ENCODE measurements around the gene GPR87. TPM values are rescaled to one million over a fixed set of nuclear protein-coding genes. Genes with fewer than 3 reads are reported as not detected.

Gene GPR87
- total RNA-seq, 1 experiment from 2014 or later, result not detected

DNA sequence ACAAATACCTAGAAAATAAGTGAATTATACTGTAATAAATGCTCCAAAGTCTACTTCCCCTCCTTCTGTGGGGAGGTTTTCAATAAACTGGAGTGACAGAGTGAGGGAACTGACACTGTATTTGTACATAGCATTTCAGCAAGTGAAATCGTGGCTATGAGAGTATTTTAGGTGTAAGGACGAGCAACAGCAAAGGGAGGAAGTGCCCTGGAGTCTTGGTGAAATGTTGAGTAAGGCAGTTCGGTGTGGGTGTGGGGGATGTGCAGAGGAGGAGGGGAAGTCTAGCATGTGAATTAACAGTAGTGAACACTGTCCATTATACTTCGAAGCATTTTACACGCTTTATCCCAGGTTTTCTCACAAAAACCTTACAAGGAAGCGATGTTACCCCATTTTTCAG lies 30.8 kb upstream of the GPR87 start:
- ATAC-seq (peak; percentile 53), DNase-seq (ENCODE audit: low spot score) (no peak)
- CTCF ChIA-PET, result no interaction called here
- H3K4me3 Mint-ChIP-seq, result no peak overlapping the region
- POLR2A ChIA-PET, result no interaction called here
- H3K4me1 Mint-ChIP-seq, result peaks cover 46% of the 10 kb centered on the region
- no peaks in the 10 kb centered on the region for H3K9me3 Mint-ChIP-seq
- no peaks in the 10 kb centered on the region for H3K36me3 Mint-ChIP-seq
- no peak for TF ChIP-seq GTF2I (CRISPR knock-in tag; conservative IDR thresholded peaks at IDR 0.05)
- no peak for TF ChIP-seq CBFB (CRISPR knock-in tag; IDR thresholded peaks at IDR 0.05; ENCODE audit: low read depth)
- TF ChIP-seq RORB (CRISPR knock-in tag; IDR thresholded peaks at IDR 0.05), result no peak
- TF ChIP-seq SOX15 (CRISPR knock-in tag; IDR thresholded peaks at IDR 0.05), result no peak
- TF ChIP-seq OVOL2 (CRISPR knock-in tag; IDR thresholded peaks at IDR 0.05; ENCODE audit: borderline replicate concordance), result no peak
- TF ChIP-seq, protein P1, sequence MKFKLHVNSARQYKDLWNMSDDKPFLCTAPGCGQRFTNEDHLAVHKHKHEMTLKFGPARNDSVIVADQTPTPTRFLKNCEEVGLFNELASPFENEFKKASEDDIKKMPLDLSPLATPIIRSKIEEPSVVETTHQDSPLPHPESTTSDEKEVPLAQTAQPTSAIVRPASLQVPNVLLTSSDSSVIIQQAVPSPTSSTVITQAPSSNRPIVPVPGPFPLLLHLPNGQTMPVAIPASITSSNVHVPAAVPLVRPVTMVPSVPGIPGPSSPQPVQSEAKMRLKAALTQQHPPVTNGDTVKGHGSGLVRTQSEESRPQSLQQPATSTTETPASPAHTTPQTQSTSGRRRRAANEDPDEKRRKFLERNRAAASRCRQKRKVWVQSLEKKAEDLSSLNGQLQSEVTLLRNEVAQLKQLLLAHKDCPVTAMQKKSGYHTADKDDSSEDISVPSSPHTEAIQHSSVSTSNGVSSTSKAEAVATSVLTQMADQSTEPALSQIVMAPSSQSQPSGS (CRISPR knock-in tag; IDR thresholded peaks at IDR 0.05; ENCODE audit: borderline replicate concordance, low read depth), result no peak
- no peak for TF ChIP-seq ZNF423 (CRISPR knock-in tag; IDR thresholded peaks at IDR 0.05)
- TF ChIP-seq SP1 (CRISPR knock-in tag; conservative IDR thresholded peaks at IDR 0.05), result no peak
- no peak for TF ChIP-seq MYBL2 (CRISPR knock-in tag; IDR thresholded peaks at IDR 0.05)
- peak overlapping the region; percentile 43; the same call in 1 of the 2 replicates for H3K27ac Mint-ChIP-seq
- no peaks in the 10 kb centered on the region for H3K27me3 Mint-ChIP-seq (ENCODE audit: low read depth)

DNA sequence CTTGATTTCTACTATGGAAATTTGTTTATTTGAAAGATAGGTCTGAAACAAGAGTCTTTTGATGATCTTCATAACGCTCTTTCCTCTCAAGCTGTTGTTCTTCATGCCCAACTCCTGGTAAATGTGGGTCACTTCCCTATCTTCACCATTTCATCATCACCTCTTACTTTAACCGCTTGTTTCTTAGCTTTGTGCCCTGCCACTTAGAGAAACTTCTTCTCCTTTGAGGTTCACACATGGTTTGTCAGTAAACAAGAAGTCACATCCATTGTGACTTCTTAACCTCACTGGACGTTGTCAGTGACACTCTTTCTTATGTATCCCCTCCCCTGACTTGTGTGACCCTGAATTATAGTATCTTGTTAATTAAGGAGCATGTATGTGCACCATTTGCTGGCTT lies 29.7 kb upstream of the GPR87 start:
- no peaks in the 10 kb centered on the region for H3K36me3 Mint-ChIP-seq
- TF ChIP-seq TP53 (CRISPR knock-in tag; IDR thresholded peaks at IDR 0.05) (no peak), TEAD4 (CRISPR knock-in tag; IDR thresholded peaks at IDR 0.05) (no peak), ATF1 (CRISPR knock-in tag; IDR thresholded peaks at IDR 0.05) (no peak)
- TF ChIP-seq, protein P2, sequence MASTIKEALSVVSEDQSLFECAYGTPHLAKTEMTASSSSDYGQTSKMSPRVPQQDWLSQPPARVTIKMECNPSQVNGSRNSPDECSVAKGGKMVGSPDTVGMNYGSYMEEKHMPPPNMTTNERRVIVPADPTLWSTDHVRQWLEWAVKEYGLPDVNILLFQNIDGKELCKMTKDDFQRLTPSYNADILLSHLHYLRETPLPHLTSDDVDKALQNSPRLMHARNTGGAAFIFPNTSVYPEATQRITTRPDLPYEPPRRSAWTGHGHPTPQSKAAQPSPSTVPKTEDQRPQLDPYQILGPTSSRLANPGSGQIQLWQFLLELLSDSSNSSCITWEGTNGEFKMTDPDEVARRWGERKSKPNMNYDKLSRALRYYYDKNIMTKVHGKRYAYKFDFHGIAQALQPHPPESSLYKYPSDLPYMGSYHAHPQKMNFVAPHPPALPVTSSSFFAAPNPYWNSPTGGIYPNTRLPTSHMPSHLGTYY (CRISPR knock-in tag; IDR thresholded peaks at IDR 0.05), result no peak
- no peak overlapping the region for H3K4me3 Mint-ChIP-seq
- DNase-seq (ENCODE audit: low spot score) (no peak), ATAC-seq (no peak)
- H3K27me3 Mint-ChIP-seq (ENCODE audit: low read depth), result no peaks in the 10 kb centered on the region
- H3K9me3 Mint-ChIP-seq, result no peaks in the 10 kb centered on the region
- H3K27ac Mint-ChIP-seq, result no peak overlapping the region
- CTCF ChIA-PET, result no interaction called here
- H3K4me1 Mint-ChIP-seq, result peaks cover 44% of the 10 kb centered on the region
- POLR2A ChIA-PET, result no interaction called here

DNA sequence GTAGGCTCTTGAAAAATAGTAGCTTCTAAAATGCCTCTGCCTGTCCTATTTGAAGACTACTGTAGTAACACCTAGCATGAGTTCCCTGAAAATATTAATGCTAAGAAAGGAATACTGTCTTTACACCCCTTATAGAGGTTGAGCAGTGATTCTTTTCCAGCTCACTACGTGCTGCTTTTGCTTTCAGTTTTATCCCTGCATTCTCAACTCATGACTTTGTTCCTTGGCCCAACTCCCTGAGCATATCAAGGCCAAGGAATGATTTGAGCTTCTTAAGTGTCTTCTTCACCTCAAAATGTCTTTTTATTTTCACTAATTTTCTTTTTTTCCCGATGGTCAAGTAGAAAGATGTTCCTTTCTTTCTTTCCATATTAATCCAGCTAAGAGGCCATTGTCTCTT lies 29.2 kb upstream of the GPR87 start:
- peaks cover 40% of the 10 kb centered on the region for H3K4me1 Mint-ChIP-seq
- DNase-seq (ENCODE audit: low spot score) (no peak), ATAC-seq (no peak)
- ChIA-PET POLR2A (no interaction called here), CTCF (interaction anchor here (0.7 kb wide), 1 partner anchor 118 kb away, joined by 3 read pairs; no protein-coding TSS in a partner anchor)
- TF ChIP-seq SMAD4 (CRISPR knock-in tag; IDR thresholded peaks at IDR 0.05), result no peak
- TF ChIP-seq, protein P3, sequence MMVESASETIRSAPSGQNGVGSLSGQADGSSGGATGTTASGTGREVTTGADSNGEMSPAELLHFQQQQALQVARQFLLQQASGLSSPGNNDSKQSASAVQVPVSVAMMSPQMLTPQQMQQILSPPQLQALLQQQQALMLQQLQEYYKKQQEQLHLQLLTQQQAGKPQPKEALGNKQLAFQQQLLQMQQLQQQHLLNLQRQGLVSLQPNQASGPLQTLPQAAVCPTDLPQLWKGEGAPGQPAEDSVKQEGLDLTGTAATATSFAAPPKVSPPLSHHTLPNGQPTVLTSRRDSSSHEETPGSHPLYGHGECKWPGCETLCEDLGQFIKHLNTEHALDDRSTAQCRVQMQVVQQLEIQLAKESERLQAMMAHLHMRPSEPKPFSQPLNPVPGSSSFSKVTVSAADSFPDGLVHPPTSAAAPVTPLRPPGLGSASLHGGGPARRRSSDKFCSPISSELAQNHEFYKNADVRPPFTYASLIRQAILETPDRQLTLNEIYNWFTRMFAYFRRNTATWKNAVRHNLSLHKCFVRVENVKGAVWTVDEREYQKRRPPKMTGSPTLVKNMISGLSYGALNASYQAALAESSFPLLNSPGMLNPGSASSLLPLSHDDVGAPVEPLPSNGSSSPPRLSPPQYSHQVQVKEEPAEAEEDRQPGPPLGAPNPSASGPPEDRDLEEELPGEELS (CRISPR knock-in tag; IDR thresholded peaks at IDR 0.05), result no peak
- TF ChIP-seq CREM (CRISPR knock-in tag; IDR thresholded peaks at IDR 0.05), result no peak
- TF ChIP-seq CREB1 (CRISPR knock-in tag; IDR thresholded peaks at IDR 0.05), result no peak
- H3K27ac Mint-ChIP-seq, result no peak overlapping the region
- no peaks in the 10 kb centered on the region for H3K9me3 Mint-ChIP-seq
- no peak overlapping the region for H3K4me3 Mint-ChIP-seq
- H3K36me3 Mint-ChIP-seq, result no peaks in the 10 kb centered on the region
- no peaks in the 10 kb centered on the region for H3K27me3 Mint-ChIP-seq (ENCODE audit: low read depth)

DNA sequence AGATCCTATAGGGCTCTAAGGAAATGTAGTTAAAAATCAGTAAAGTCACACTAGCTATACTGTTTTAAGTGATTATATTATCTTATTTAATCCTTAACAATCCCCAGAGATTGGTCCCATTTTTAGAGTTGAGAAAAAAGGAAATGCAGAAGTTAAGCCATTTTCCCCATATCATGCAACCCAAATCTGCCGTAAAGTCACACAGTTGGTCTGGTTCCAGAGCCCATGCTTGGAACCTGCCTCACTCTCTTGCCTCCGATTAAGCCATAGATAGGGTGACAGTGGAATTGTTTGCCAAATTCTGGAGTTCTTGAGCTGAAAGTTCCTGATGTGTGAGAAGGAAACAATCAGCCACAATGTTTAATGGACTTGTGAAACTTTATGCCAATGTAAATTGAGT lies 15.1 kb upstream of the GPR87 start:
- DNase-seq (ENCODE audit: low spot score), result no peak
- H3K9me3 Mint-ChIP-seq, result no peaks in the 10 kb centered on the region
- ChIA-PET CTCF (no interaction called here), POLR2A (no interaction called here)
- H3K27ac Mint-ChIP-seq, result peak overlapping the region; percentile 18; the same call in 1 of the 2 replicates
- H3K27me3 Mint-ChIP-seq (ENCODE audit: low read depth), result no peaks in the 10 kb centered on the region
- H3K36me3 Mint-ChIP-seq, result no peaks in the 10 kb centered on the region
- H3K4me1 Mint-ChIP-seq, result peaks cover 8% of the 10 kb centered on the region
- no peak overlapping the region for H3K4me3 Mint-ChIP-seq
- no peak for ATAC-seq
- TF ChIP-seq FOXK1 (CRISPR knock-in tag; IDR thresholded peaks at IDR 0.05) (no peak), JAZF1 (CRISPR knock-in tag; IDR thresholded peaks at IDR 0.05) (no peak), ZNF671 (CRISPR knock-in tag; IDR thresholded peaks at IDR 0.05) (no peak), NR1H2 (CRISPR knock-in tag; IDR thresholded peaks at IDR 0.05) (no peak), FOXJ3 (CRISPR knock-in tag; IDR thresholded peaks at IDR 0.05; ENCODE audit: borderline replicate concordance) (no peak)
- TF ChIP-seq, protein P4, sequence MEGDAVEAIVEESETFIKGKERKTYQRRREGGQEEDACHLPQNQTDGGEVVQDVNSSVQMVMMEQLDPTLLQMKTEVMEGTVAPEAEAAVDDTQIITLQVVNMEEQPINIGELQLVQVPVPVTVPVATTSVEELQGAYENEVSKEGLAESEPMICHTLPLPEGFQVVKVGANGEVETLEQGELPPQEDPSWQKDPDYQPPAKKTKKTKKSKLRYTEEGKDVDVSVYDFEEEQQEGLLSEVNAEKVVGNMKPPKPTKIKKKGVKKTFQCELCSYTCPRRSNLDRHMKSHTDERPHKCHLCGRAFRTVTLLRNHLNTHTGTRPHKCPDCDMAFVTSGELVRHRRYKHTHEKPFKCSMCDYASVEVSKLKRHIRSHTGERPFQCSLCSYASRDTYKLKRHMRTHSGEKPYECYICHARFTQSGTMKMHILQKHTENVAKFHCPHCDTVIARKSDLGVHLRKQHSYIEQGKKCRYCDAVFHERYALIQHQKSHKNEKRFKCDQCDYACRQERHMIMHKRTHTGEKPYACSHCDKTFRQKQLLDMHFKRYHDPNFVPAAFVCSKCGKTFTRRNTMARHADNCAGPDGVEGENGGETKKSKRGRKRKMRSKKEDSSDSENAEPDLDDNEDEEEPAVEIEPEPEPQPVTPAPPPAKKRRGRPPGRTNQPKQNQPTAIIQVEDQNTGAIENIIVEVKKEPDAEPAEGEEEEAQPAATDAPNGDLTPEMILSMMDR (IDR thresholded peaks at IDR 0.05), result no peak
- TF ChIP-seq, protein P5, sequence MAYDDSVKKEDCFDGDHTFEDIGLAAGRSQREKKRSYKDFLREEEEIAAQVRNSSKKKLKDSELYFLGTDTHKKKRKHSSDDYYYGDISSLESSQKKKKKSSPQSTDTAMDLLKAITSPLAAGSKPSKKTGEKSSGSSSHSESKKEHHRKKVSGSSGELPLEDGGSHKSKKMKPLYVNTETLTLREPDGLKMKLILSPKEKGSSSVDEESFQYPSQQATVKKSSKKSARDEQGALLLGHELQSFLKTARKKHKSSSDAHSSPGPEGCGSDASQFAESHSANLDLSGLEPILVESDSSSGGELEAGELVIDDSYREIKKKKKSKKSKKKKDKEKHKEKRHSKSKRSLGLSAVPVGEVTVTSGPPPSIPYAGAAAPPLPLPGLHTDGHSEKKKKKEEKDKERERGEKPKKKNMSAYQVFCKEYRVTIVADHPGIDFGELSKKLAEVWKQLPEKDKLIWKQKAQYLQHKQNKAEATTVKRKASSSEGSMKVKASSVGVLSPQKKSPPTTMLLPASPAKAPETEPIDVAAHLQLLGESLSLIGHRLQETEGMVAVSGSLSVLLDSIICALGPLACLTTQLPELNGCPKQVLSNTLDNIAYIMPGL (CRISPR knock-in tag; IDR thresholded peaks at IDR 0.05), result no peak
